Suprapubic skin (tissue), 4 donors: ENCODE results near the gene KRTAP19-7. TPM values are rescaled to one million over a fixed set of nuclear protein-coding genes. Genes with fewer than 3 reads are reported as not detected.

Experiments used
- DNase-seq, 2 donors: peaks; one replicate each; pipeline ENCODE4 v3.0.0-alpha.2; 2019; ENCODE audit warnings: low spot score in 2 of 2
- H3K27ac ChIP-seq: fragments of 200-600 bp; sonication (generic); one replicate; pipeline ENCODE4 v1.5.1; 2019
- H3K27me3 ChIP-seq: fragments of 200-600 bp; sonication (generic); one replicate; pipeline ENCODE4 v1.5.1; 2019
- H3K36me3 ChIP-seq: fragments of 200-600 bp; sonication (generic); one replicate; pipeline ENCODE4 v1.5.1; 2019
- H3K4me1 ChIP-seq: fragments of 200-600 bp; sonication (generic); one replicate; pipeline ENCODE4 v1.5.1; 2019
- H3K4me3 ChIP-seq: fragments of 200-600 bp; sonication (generic); one replicate; pipeline ENCODE4 v1.5.1; 2019; ENCODE audit warnings: mild to moderate bottlenecking
- H3K9me3 ChIP-seq: fragments of 200-600 bp; sonication (generic); one replicate; pipeline ENCODE4 v1.5.1; 2019
- EP300 ChIP-seq: sonication (generic); formaldehyde crosslinking; IDR thresholded peaks from one replicate; pipeline ENCODE4 v1.6.1; 2017; ENCODE audit warnings: antibody characterized with exemption
- POLR2A ChIP-seq, 2 donors: fragments of 450-650 bp; IDR thresholded peaks; one replicate each; pipeline ENCODE4 v1.6.1; 2017; ENCODE audit warnings: antibody characterized with exemption in 2 of 2, mild to moderate bottlenecking in 2 of 2, moderate library complexity in 2 of 2
- POLR2AphosphoS5 ChIP-seq, 3 donors: sonication (generic); formaldehyde crosslinking; IDR thresholded peaks; one replicate each; pipeline ENCODE4 v1.6.1; 2017; ENCODE audit warnings: antibody characterized with exemption in 3 of 3
- WGBS: methylation state at CpG from one replicate; pipeline ENCODE4 v1.1.5; 2018; 5-methylcytosine and 5-hydroxymethylcytosine counted together
- total RNA-seq, 4 donors: library from RNA; depleted of rRNA; stranded (reverse); fragments of >200 nt; gene quantifications; one replicate each; pipeline ENCODE4 v1.1.0, GENCODE V29; 2016
- TF ChIP-seq, protein P1 (sequence below), 2 donors: fragments of 200-600 bp in 1 of 2; fragments of 450-650 bp in 1 of 2; sonication (generic) in 1 of 2; IDR thresholded peaks; one replicate each; pipeline ENCODE4 v1.5.1; 2016 to 2019; ENCODE audit warnings: antibody characterized with exemption in 2 of 2, mild to moderate bottlenecking in 1 of 2, moderate library complexity in 1 of 2

KRTAP19-7 gene, protein sequence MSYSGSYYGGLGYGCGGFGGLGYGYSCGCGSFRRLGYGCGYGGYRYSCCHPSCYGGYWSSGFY
- 1 to 10 TPM in 1 of 4 donors, not detected in 3; 7.2 TPM for total RNA-seq

DNA sequence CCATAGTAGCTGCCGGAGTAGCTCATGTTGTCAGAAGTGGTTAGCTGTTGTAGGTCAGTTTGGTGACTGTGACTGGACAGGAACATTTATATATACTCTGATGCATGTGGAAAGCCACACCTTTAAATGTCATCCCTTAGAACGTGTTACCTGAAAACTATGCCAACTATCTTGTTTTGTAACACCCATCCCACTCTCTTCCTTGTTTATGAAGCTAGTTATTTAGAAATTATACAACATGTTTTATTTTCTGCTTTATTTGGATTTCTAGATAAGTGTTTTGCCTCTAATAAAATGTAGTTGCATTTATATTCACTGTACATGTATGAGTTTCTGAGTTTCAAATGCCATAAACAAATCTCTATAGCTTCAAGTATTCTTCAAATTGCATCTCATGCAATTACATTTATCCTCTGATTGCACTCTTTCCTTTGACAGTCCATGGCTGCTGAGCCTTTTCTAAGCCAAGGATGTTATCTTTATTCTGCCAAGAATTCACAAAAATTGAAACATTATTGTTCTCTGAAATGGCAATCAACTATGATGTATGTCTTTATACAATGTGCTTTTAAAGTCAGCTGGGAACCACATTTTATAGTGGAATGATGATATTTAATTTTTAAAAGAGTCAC is at the start of gene KRTAP19-7:
TSS of gene KRTAP19-7 (minus strand) at position 51 of the 632 bp plus-strand sequence. CDS start at position 26, 25 bp downstream.
- no peaks in the 10 kb centered on the region for H3K4me1 ChIP-seq
- no peak within 1 kb of the TSS for H3K4me3 ChIP-seq
- 59% methylated on average over 2 of the region's 2 CpGs for WGBS
- no peak for TF ChIP-seq EP300
- TF ChIP-seq POLR2A (IDR thresholded peaks at IDR 0.05) = no peak
- TF ChIP-seq POLR2AphosphoS5 (IDR thresholded peaks at IDR 0.05) = no peak
- TF ChIP-seq, protein P1, sequence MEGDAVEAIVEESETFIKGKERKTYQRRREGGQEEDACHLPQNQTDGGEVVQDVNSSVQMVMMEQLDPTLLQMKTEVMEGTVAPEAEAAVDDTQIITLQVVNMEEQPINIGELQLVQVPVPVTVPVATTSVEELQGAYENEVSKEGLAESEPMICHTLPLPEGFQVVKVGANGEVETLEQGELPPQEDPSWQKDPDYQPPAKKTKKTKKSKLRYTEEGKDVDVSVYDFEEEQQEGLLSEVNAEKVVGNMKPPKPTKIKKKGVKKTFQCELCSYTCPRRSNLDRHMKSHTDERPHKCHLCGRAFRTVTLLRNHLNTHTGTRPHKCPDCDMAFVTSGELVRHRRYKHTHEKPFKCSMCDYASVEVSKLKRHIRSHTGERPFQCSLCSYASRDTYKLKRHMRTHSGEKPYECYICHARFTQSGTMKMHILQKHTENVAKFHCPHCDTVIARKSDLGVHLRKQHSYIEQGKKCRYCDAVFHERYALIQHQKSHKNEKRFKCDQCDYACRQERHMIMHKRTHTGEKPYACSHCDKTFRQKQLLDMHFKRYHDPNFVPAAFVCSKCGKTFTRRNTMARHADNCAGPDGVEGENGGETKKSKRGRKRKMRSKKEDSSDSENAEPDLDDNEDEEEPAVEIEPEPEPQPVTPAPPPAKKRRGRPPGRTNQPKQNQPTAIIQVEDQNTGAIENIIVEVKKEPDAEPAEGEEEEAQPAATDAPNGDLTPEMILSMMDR (IDR thresholded peaks at IDR 0.05) = no peak
- no peaks in the 10 kb centered on the region for H3K9me3 ChIP-seq
- no peaks in the 10 kb centered on the region for H3K36me3 ChIP-seq
- no peaks in the 10 kb centered on the region for H3K27me3 ChIP-seq
- H3K27ac ChIP-seq = no peak within 1 kb of the TSS
- no peak for DNase-seq

DNA sequence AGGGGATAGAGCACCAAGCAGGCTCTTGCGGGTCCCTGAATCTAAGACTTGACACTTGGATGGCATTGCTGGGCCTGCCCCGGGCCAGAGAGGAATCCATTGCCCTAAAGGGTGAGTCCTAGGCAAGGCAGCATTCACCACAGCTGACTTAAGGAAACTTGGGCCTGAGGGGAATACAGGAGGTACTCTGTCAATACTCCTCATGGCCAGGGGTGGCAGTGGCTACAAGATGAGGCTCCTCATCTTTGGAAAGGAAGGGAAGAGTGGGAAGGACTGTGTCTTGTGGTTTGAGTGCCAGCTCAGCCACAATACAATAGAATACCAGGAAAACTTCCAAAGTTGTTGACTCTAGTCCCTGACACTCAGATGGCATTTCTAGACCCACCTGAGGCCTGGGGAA is 44.9 kb upstream of the KRTAP19-7 start:
- Histone ChIP-seq H3K4me3 (no peak overlapping the region), H3K4me1 (no peaks in the 10 kb centered on the region), H3K9me3 (no peaks in the 10 kb centered on the region), H3K36me3 (no peaks in the 10 kb centered on the region), H3K27me3 (no peaks in the 10 kb centered on the region), H3K27ac (no peak overlapping the region)
- DNase-seq = no peak
- 100% methylated on average over 2 of the region's 2 CpGs for WGBS
- no peak for TF ChIP-seq POLR2AphosphoS5 (IDR thresholded peaks at IDR 0.05)
- no peak for TF ChIP-seq EP300
- TF ChIP-seq POLR2A (IDR thresholded peaks at IDR 0.05) = no peak
- TF ChIP-seq, protein P1 (IDR thresholded peaks at IDR 0.05) = no peak

DNA sequence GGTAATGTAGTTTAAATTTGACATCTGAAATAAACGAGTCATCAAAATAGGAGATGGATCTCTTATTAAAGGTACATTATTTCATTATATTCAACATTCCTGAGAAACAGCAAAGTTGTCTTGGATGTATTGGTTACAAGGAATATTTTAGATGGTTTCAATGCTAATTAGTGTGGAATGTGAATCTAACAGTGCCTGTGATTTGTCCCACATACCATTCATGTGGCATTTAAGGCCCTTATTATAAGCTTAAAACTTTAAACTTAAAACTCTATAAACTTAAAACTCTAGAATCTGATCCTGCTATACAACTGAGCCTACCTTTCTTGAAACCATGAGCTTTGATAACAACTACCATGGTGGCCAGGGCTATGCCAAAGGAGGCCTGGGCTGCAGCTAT is 39.7 kb upstream of the KRTAP19-7 start, which contains the start of gene KRTAP22-1:
TSS of gene KRTAP22-1 (plus strand) at position 301 of the 400 bp plus-strand sequence.
- DNase-seq = no peak
- Histone ChIP-seq H3K9me3 (no peaks in the 10 kb centered on the region), H3K36me3 (no peaks in the 10 kb centered on the region), H3K4me3 (no peak within 1 kb of the TSS), H3K27me3 (no peaks in the 10 kb centered on the region), H3K4me1 (no peaks in the 10 kb centered on the region), H3K27ac (no peak within 1 kb of the TSS)
- TF ChIP-seq POLR2A (IDR thresholded peaks at IDR 0.05) (no peak), EP300 (no peak), POLR2AphosphoS5 (IDR thresholded peaks at IDR 0.05) (no peak)
- TF ChIP-seq, protein P1 (IDR thresholded peaks at IDR 0.05) = no peak
- WGBS = 90% methylated on average over 1 of the region's 1 CpG

DNA sequence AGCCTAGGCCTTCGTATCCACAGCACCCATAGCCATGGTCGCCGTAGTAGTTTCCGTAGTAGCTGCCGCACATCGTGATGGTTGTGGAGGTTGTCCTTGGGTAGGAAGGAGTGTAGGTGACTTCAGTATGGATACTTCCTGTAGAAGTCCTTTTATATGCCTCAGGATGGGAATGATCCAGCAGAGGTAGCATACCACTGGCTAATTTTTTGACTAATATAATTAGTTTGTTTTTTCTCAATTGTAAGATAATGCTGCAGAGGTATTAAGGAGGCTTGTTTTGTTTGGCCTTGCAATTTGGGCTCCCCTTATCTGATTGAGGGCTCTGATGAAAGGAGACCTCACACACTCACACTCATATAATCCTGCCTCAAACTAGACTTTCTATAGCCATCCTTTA is 37.7 kb upstream of the KRTAP19-7 start, which contains the start of gene KRTAP6-2:
TSS of gene KRTAP6-2 (minus strand) at position 101 of the 400 bp plus-strand sequence. CDS start at position 73, 28 bp downstream.
- Histone ChIP-seq H3K9me3 (no peaks in the 10 kb centered on the region), H3K27me3 (no peaks in the 10 kb centered on the region), H3K4me3 (no peak within 1 kb of the TSS), H3K27ac (no peak within 1 kb of the TSS), H3K36me3 (no peaks in the 10 kb centered on the region), H3K4me1 (no peaks in the 10 kb centered on the region)
- DNase-seq = no peak
- TF ChIP-seq, protein P1 (IDR thresholded peaks at IDR 0.05) = no peak
- TF ChIP-seq EP300 = no peak
- TF ChIP-seq POLR2AphosphoS5 (IDR thresholded peaks at IDR 0.05) = no peak
- no peak for TF ChIP-seq POLR2A (IDR thresholded peaks at IDR 0.05)
- 92% methylated on average over 6 of the region's 6 CpGs for WGBS

DNA sequence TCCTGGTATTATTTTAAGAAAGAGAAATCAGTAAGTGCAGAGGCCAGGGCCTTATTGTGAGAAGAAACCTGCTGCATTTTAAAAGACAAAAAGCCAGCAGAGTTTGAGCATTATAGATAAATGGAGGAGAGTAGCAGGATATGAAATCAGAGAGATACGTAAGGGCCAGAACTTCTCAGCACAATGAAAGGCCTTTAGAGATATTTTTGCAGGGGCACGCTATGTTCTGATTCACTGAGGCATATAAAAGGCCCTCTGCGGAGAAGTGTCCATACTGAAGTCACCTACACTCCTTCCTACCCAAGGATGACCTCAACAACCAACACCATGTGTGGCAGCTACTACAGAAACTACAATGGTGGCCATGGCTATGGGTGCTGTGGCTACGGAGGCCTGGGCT is 31.0 kb upstream of the KRTAP19-7 start, which contains the start of gene KRTAP6-3:
TSS of gene KRTAP6-3 (plus strand) at position 301 of the 400 bp plus-strand sequence. CDS start at position 307, 6 bp downstream.
- Histone ChIP-seq H3K4me1 (no peaks in the 10 kb centered on the region), H3K27ac (no peak within 1 kb of the TSS), H3K36me3 (no peaks in the 10 kb centered on the region), H3K4me3 (no peak within 1 kb of the TSS), H3K9me3 (no peaks in the 10 kb centered on the region), H3K27me3 (no peaks in the 10 kb centered on the region)
- 91% methylated on average over 4 of the region's 4 CpGs for WGBS
- no peak for TF ChIP-seq POLR2AphosphoS5 (IDR thresholded peaks at IDR 0.05)
- no peak for TF ChIP-seq EP300
- TF ChIP-seq POLR2A (IDR thresholded peaks at IDR 0.05) = no peak
- TF ChIP-seq, protein P1 (IDR thresholded peaks at IDR 0.05) = no peak
- DNase-seq = no peak
